A673 (cell line): ENCODE results near the gene ANKMY1. TPM values are rescaled to one million over a fixed set of nuclear protein-coding genes. Genes with fewer than 3 reads are reported as not detected.
"Not testable (repeated sequence)": the region's sequence is repeated elsewhere in the genome, so short reads cannot be mapped to it uniquely, and the experiment has no call there.

Source experiments
- BruUV-seq: library from RNA; stranded (reverse); fragments of 400-500 nt; replicated peaks from 2 replicates; lab custom pipeline; 2021; lab: Mats Ljungman, UMichigan
- CTCF ChIA-PET: fragments of 300-600 bp; sonication (Branson Sonifier 250); formaldehyde crosslinking; loops from one replicate; lab custom pipeline; 2022; ENCODE audit warnings: antibody characterized with exemption; lab: Charles Lee
- POLR2A ChIA-PET: fragments of 300-600 bp; sonication (Branson Sonifier 250); formaldehyde crosslinking; loops from one replicate; lab custom pipeline; 2022; ENCODE audit warnings: antibody characterized with exemption; ENCODE audit not compliant: low non-redundant PET; lab: Charles Lee
- DNase-seq: peaks from one replicate; pipeline ENCODE4 v3.0.0-alpha.2; 2015; ENCODE audit warnings: low spot score
- H3K27ac ChIP-seq: fragments of 200-600 bp; sonication (generic); 2 replicates; pipeline ENCODE4 v1.5.1; 2016; ENCODE audit warnings: mixed run types, low read depth, mild to moderate bottlenecking, mixed read lengths, antibody characterized with exemption, low read length; ENCODE audit not compliant: poor library complexity, severe bottlenecking
- H3K27me3 ChIP-seq: fragments of 200-600 bp; sonication (generic); replicated peaks from 2 replicates; pipeline ENCODE4 v1.6.1; 2017; ENCODE audit warnings: mixed run types, low read depth, mild to moderate bottlenecking, mixed read lengths, antibody characterized with exemption, low read length; ENCODE audit not compliant: insufficient read depth, poor library complexity
- H3K36me3 ChIP-seq: fragments of 200-600 bp; sonication (generic); 2 replicates; pipeline ENCODE4 v1.6.1; 2016; ENCODE audit warnings: mixed run types, mild to moderate bottlenecking, mixed read lengths, antibody characterized with exemption, low read length; ENCODE audit not compliant: insufficient read depth, poor library complexity, severe bottlenecking
- H3K4me1 ChIP-seq: fragments of 200-600 bp; sonication (generic); 2 replicates; pipeline ENCODE4 v1.6.1; 2017; ENCODE audit warnings: mixed run types, mild to moderate bottlenecking, mixed read lengths, antibody characterized with exemption, low read length; ENCODE audit not compliant: insufficient read depth, poor library complexity, severe bottlenecking
- H3K4me3 ChIP-seq: fragments of 200-600 bp; sonication (generic); 2 replicates; pipeline ENCODE4 v1.5.1; 2016; ENCODE audit warnings: low read depth, mixed run types, mild to moderate bottlenecking, mixed read lengths, low read length; ENCODE audit not compliant: poor library complexity, severe bottlenecking
- H3K9me3 ChIP-seq: fragments of 200-600 bp; sonication (generic); 2 replicates; pipeline ENCODE4 v1.6.1; 2016; ENCODE audit warnings: mixed run types, low read depth, mild to moderate bottlenecking, mixed read lengths, antibody characterized with exemption, low read length; ENCODE audit not compliant: poor library complexity, severe bottlenecking
- EZH2 ChIP-seq: fragments of 200-600 bp; sonication (generic); IDR thresholded peaks from 2 replicates; pipeline ENCODE4 v1.6.1; 2017; ENCODE audit warnings: borderline replicate concordance, low read depth, mild to moderate bottlenecking, mixed read lengths, antibody characterized with exemption, low read length; ENCODE audit not compliant: poor library complexity, severe bottlenecking
- intact Hi-C: fragments of 100-400 bp; cut with micrococcal nuclease; formaldehyde crosslinking; loops from one replicate; pipeline ENCODE4 v1.10.0; 2022; ENCODE audit not compliant: unreplicated experiment
- total RNA-seq: library from RNA; stranded (reverse); gene quantifications from 2 replicates; pipeline ENCODE4 v1.2.3, GENCODE V29; 2021
- TF ChIP-seq, protein P1 (sequence below): fragments of 300-800, 200-600 bp; sonication (generic); conservative IDR thresholded peaks from 2 replicates; pipeline ENCODE4 v1.5.1; 2017; ENCODE audit warnings: low read depth, mild to moderate bottlenecking, antibody characterized with exemption, low read length, moderate library complexity, mixed read lengths

ANKMY1 gene
- total RNA-seq, 1 experiment from 2014 or later: 21.8 TPM

GRCh38 chr2:240565333-240566202 lies 7.8 kb upstream of the ANKMY1 start:
- no peak for TF ChIP-seq EZH2
- TF ChIP-seq, protein P1, sequence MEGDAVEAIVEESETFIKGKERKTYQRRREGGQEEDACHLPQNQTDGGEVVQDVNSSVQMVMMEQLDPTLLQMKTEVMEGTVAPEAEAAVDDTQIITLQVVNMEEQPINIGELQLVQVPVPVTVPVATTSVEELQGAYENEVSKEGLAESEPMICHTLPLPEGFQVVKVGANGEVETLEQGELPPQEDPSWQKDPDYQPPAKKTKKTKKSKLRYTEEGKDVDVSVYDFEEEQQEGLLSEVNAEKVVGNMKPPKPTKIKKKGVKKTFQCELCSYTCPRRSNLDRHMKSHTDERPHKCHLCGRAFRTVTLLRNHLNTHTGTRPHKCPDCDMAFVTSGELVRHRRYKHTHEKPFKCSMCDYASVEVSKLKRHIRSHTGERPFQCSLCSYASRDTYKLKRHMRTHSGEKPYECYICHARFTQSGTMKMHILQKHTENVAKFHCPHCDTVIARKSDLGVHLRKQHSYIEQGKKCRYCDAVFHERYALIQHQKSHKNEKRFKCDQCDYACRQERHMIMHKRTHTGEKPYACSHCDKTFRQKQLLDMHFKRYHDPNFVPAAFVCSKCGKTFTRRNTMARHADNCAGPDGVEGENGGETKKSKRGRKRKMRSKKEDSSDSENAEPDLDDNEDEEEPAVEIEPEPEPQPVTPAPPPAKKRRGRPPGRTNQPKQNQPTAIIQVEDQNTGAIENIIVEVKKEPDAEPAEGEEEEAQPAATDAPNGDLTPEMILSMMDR: no peak
- ChIA-PET CTCF (interaction anchor here (1.8 kb wide), 1 partner anchor 21 kb away, joined by 14 read pairs; the partner anchor contains the start of gene CAPN10), POLR2A (no interaction called here)
- DNase-seq: peak; percentile 58
- intact Hi-C loops: loop anchor here (1.0 kb wide), 1 partner anchor 21 kb away; the partner anchor contains the start of gene CAPN10
- H3K27me3 ChIP-seq: no peaks in the 10 kb centered on the region
- H3K4me3 ChIP-seq: peak overlapping the region; percentile 17
- H3K4me1 ChIP-seq: peaks cover 21% of the 10 kb centered on the region
- BruUV-seq: no TSS peak
- H3K36me3 ChIP-seq: no peaks in the 10 kb centered on the region
- peak overlapping the region; percentile 73 for H3K27ac ChIP-seq
- no peaks in the 10 kb centered on the region for H3K9me3 ChIP-seq

DNA sequence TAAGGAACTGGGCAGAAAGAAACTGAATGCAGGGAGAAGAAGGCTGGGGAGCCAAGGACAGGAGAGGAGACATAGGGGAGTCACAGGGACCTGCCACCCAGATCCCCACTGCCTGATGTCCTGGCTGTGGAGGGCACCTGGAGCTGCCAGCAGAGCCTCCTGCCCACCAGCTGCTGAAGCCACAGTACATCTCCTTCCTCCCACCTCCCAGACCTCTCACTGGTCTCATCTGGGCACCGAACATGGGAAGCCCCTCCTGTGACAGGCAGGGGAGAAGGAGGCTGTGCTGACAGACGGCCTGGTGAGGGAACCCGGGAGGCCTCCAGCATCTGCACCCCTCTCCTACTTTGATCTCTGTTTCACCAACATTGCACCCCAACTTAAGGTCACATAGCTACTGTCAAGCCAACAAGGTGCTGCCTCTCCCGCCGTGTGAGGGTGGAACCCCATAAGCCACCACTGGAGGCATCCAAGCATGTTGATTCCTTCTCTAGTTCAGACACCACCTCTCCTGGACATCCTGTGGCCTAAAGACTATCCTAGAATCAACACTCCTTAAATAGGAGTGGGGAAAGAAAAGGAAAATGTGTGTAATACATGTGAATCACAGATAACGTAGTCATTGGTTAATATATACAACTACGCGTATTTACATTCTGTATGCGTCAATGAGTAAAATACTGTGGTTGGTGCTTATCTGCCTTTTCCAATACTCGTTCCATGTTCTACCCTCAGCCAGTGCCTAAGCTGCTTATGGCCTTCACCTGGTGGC lies 7.0 kb upstream of the ANKMY1 start:
- intact Hi-C loops: no loop called here

DNA sequence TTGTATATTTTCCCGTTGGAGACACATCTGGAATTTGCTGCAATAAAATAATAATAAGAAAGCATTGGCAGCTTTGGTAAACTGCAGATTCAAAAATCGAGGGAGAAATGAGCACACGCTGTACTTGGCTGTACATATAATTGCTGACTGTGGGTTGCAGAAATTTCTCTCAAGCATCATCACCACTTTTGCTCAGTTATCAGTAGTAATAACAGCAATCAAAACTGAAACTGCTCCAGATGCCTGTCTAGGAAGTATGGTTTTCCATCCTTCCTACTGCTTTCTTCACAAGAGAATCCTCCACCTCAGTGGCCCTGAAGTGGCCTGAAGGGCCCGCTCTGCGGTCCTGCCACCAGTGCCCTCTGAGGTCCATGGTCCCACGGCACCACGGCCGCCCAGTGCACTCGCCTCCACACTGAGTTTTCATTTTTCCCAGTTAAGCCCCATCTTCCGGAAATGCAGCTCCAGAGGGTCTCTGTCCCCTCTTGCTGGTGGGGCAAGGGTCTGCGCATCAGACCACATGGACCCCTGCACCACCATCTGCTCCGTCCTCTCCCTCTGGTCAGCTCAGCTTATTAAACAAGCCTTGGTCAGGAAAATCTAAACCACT lies 6.3 kb upstream of the ANKMY1 start:
- BruUV-seq: no TSS peak
- intact Hi-C loops: no loop called here
- Histone ChIP-seq H3K36me3 (no peaks in the 10 kb centered on the region), H3K27ac (no peak overlapping the region), H3K9me3 (no peaks in the 10 kb centered on the region), H3K4me1 (peaks cover 28% of the 10 kb centered on the region), H3K27me3 (no peaks in the 10 kb centered on the region), H3K4me3 (no peak overlapping the region)
- TF ChIP-seq, protein P1: no peak
- TF ChIP-seq EZH2: no peak
- CTCF ChIA-PET: no interaction called here
- POLR2A ChIA-PET: no interaction called here
- no peak for DNase-seq

More for the DNA sequence above, 7.0 kb upstream of the ANKMY1 start:
- Histone ChIP-seq H3K9me3 (no peaks in the 10 kb centered on the region), H3K4me3 (no peak overlapping the region), H3K36me3 (no peaks in the 10 kb centered on the region), H3K27me3 (no peaks in the 10 kb centered on the region), H3K27ac (no peak overlapping the region), H3K4me1 (peaks cover 23% of the 10 kb centered on the region)
- no peak for DNase-seq
- BruUV-seq: no TSS peak
- ChIA-PET POLR2A (no interaction called here), CTCF (no interaction called here)
- no peak for TF ChIP-seq EZH2
- TF ChIP-seq, protein P1: no peak

- POLR2A ChIA-PET: interaction anchor here (0.7 kb wide), 1 partner anchor 23 kb away, joined by 5 read pairs; no protein-coding TSS in a partner anchor
- DNase-seq: not testable (repeated sequence)
Measured at GRCh38 chr2:240563231-240563630, 5.4 kb upstream of the ANKMY1 start.

More at GRCh38 chr2:240563231-240563630, 5.4 kb upstream of the ANKMY1 start:
- H3K4me3 ChIP-seq, intact Hi-C loops, BruUV-seq, H3K9me3 ChIP-seq, H3K27me3 ChIP-seq, H3K27ac ChIP-seq, CTCF ChIA-PET, H3K36me3 ChIP-seq: not testable (repeated sequence)
- peaks cover 30% of the 10 kb centered on the region for H3K4me1 ChIP-seq
